HFFc6 (cell line): ENCODE measurements around the gene EIF2S2. TPM values are rescaled to one million over a fixed set of nuclear protein-coding genes. Genes with fewer than 3 reads are reported as not detected.
A peak's percentile ranks its signal among the peaks of the same experiment; 100 is the strongest.

Experiments
- DNase-seq: peaks from one replicate; pipeline ENCODE4 v3.0.0-alpha.2; 2018
- H3K27ac Mint-ChIP-seq: 2 replicates; pipeline ENCODE4 v1.8.0; 2020; ENCODE audit warnings: mild to moderate bottlenecking, mixed read lengths
- H3K27me3 Mint-ChIP-seq: 2 replicates; pipeline ENCODE4 v1.8.0; 2021; ENCODE audit warnings: mild to moderate bottlenecking, moderate library complexity, mixed read lengths; ENCODE audit not compliant: insufficient read depth
- H3K36me3 Mint-ChIP-seq: 2 replicates; pipeline ENCODE4 v1.8.0; 2021; ENCODE audit warnings: low read depth, mixed read lengths
- H3K4me1 Mint-ChIP-seq: 2 replicates; pipeline ENCODE4 v1.8.0; 2020; ENCODE audit warnings: low read depth, mixed read lengths
- H3K4me3 Mint-ChIP-seq: 2 replicates; pipeline ENCODE4 v1.8.0; 2020; ENCODE audit warnings: mild to moderate bottlenecking, moderate library complexity, mixed read lengths
- H3K9me3 Mint-ChIP-seq: 2 replicates; pipeline ENCODE4 v1.8.0; 2020; ENCODE audit warnings: mild to moderate bottlenecking, mixed read lengths
- total RNA-seq, 6 experiments: library from RNA; stranded (reverse); fragmentation: NEBNext Ultra II Directional; extraction: Animal tissue kit (Norgen Biotek cat#: 25700); gene quantifications; 2 replicates in 1 of 6; 3 replicates in 5 of 6; pipeline ENCODE4 v1.2.3, GENCODE V29; 2021
- TF ChIP-seq, protein P1 (sequence below): fragments of 200-600 bp; sonication (generic); IDR thresholded peaks from 2 replicates; pipeline ENCODE4 v1.5.0; 2021; ENCODE audit warnings: antibody characterized with exemption, mild to moderate bottlenecking

The EIF2S2 gene
- total RNA-seq, 6 experiments from 2014 or later: 85.7 to 101 (median 94.5) TPM

DNA sequence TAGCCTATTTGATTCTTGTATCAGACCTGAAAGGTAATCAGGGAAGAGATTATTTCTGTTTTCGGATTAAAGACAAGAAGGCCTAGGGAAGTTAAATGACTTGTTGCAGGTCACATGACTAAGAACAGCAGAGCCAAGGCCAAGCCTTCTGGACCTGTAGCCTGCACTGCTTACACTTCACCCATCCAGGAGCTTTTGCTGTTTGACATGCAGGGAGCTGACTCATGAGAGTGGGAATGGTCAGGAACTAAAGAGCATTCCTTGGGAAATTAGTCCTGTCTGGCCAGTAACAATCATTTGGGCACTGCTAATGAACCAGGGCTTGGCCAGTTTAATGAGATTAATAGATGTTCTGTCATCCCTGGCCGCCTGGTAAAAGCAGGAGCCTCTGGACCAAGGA lies 46.8 kb downstream of the EIF2S2 start:
- Mint-ChIP-seq H3K36me3 (no peaks in the 10 kb centered on the region), H3K4me1 (peaks cover 88% of the 10 kb centered on the region), H3K27ac (peak overlapping the region; percentile 92), H3K27me3 (no peaks in the 10 kb centered on the region; the same call in 1 of the 2 replicates), H3K4me3 (peak overlapping the region; percentile 73), H3K9me3 (no peaks in the 10 kb centered on the region)
- TF ChIP-seq, protein P1, sequence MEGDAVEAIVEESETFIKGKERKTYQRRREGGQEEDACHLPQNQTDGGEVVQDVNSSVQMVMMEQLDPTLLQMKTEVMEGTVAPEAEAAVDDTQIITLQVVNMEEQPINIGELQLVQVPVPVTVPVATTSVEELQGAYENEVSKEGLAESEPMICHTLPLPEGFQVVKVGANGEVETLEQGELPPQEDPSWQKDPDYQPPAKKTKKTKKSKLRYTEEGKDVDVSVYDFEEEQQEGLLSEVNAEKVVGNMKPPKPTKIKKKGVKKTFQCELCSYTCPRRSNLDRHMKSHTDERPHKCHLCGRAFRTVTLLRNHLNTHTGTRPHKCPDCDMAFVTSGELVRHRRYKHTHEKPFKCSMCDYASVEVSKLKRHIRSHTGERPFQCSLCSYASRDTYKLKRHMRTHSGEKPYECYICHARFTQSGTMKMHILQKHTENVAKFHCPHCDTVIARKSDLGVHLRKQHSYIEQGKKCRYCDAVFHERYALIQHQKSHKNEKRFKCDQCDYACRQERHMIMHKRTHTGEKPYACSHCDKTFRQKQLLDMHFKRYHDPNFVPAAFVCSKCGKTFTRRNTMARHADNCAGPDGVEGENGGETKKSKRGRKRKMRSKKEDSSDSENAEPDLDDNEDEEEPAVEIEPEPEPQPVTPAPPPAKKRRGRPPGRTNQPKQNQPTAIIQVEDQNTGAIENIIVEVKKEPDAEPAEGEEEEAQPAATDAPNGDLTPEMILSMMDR: no peak
- DNase-seq: peak; percentile 83

DNA sequence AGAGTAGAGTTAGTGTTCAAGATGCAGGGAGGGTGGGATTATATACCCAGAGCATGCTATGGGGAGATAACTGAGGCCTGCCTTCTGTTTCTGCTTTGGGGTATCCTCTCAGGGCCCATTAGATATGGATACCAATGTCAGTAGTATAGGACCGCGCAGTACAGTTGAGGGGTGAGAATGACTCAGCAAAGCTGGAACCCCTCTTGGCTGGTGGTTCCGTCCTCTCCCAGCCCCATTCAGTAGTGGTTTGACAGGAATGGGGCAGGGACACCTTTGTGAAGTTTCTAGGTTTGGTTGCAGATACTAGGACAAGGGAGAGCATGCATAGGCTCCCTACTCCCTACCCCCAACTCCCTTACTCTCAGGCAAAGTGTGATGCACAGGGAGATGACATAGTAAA lies 47.8 kb downstream of the EIF2S2 start:
- Mint-ChIP-seq H3K4me1 (peaks cover 81% of the 10 kb centered on the region), H3K9me3 (no peaks in the 10 kb centered on the region), H3K36me3 (no peaks in the 10 kb centered on the region), H3K27me3 (no peaks in the 10 kb centered on the region; the same call in 1 of the 2 replicates), H3K27ac (peak overlapping the region; percentile 92), H3K4me3 (no peak overlapping the region)
- TF ChIP-seq, protein P1: no peak
- DNase-seq: no peak

DNA sequence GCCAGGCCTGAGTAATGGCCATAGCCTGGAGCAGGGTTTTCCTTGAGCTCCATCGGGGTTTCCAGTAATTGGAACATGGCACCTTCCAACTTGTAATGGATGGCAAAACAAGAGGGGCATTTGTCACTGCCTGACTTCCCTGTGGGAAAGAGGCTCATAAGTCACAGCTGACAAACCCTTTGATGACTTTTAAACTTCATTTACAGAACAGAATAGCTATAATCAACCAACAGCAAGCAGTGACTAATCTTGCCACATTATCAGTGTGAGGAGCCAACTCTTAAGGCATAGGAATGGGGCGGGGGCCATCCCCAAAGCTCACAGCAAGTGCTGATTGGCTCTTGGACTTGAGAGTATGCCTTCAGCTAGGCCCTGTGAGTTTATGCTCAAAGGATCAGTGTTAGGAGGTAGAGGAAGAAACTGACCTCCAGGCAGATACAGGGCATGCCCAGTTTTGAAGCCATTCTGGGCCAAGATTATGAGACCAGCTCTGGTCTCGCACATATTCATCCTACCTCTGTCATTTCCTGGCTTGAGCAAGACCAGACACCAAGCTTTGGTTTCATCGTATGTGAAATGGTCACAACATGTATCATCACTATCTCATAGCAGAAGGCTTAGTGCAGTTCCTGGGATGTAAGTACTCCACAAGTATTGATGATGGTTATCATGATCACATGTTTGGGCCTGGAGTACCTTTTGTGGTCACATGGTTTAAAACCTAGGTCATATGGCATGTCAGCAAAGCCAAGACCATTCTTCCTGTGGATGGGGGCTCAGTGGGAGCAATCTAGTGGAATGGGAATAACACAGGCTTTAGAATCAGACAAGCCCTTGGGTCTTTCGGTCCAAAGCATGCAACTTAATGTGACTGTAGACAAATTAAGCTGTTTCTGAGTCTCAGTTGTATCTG lies 49.2 kb downstream of the EIF2S2 start:
- peak overlapping the region; percentile 3; the same call in 1 of the 2 replicates for H3K4me3 Mint-ChIP-seq
- peak; percentile 59 for DNase-seq
- H3K27ac Mint-ChIP-seq: peak overlapping the region; percentile 64

DNA sequence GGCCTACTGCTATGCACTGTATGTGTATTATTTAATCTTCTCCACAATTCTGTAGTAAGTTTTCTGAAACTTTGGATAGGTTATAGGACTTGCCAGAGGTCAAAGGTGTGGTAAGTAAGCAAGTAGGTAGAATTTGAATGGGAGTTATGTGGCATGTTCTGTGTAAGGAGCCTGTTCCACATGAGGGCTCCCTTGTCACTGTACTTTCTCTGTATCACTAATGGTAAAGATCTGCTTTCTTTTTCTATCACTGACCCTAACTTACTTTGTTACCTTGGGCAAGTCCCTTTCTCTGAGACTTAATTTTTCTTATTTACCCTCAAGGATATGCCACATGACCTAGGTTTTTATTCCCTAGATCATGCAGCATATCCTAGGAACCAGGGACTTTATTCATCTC lies 50.3 kb downstream of the EIF2S2 start:
- TF ChIP-seq, protein P1: no peak
- DNase-seq: no peak
- peaks cover 64% of the 10 kb centered on the region for H3K4me1 Mint-ChIP-seq
- H3K36me3 Mint-ChIP-seq: no peaks in the 10 kb centered on the region
- no peaks in the 10 kb centered on the region for H3K9me3 Mint-ChIP-seq
- H3K4me3 Mint-ChIP-seq: no peak overlapping the region
- H3K27me3 Mint-ChIP-seq: no peaks in the 10 kb centered on the region; the same call in 1 of the 2 replicates
- H3K27ac Mint-ChIP-seq: peak overlapping the region; percentile 64

More for the DNA sequence above, 49.2 kb downstream of the EIF2S2 start:
- Mint-ChIP-seq H3K27me3 (no peaks in the 10 kb centered on the region; the same call in 1 of the 2 replicates), H3K36me3 (no peaks in the 10 kb centered on the region), H3K4me1 (peaks cover 74% of the 10 kb centered on the region), H3K9me3 (no peaks in the 10 kb centered on the region)
- TF ChIP-seq, protein P1: no peak

DNA sequence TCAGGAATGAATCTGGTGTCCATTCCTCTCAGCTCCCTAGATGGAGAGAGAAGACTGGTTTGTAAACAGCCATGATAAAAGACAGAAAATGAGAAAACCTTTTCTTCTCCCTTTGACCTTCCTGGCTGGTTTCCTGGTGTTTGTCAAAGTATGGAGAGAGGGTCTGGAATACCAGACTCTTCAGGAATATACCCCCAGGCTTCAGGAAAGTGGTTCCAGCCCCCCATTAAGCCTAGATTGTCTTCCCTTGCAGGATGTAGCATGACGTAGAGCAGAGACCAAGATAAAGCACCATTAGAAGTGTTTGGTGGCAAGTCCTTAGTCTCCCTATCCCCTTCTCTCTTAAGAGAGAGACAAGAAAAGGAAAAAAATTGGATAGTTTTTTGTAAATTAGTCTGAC lies 51.1 kb downstream of the EIF2S2 start:
- Mint-ChIP-seq H3K9me3 (no peaks in the 10 kb centered on the region), H3K4me3 (no peak overlapping the region), H3K4me1 (peaks cover 56% of the 10 kb centered on the region), H3K27me3 (no peaks in the 10 kb centered on the region; the same call in 1 of the 2 replicates), H3K27ac (no peak overlapping the region), H3K36me3 (no peaks in the 10 kb centered on the region)
- no peak for DNase-seq
- TF ChIP-seq, protein P1: no peak
